HG02840 (cell line): ENCODE measurements around the gene BCAP31.
"Not testable (repeated sequence)": the region's sequence is repeated elsewhere in the genome, so short reads cannot be mapped to it uniquely, and the experiment has no call there.

Experiments
- ATAC-seq: cut with Tn5 transposase; IDR thresholded peaks from one replicate; pipeline ENCODE4 v1.9.1; 2021; ENCODE audit warnings: mild to moderate bottlenecking, moderate library complexity, moderate number of reproducible peaks; ENCODE audit not compliant: unreplicated experiment, low FRiP score

Gene BCAP31

GRCh38 chrX:153763298-153763932 is 39.2 kb upstream of the BCAP31 start:
- no peak for ATAC-seq

GRCh38 chrX:153762626-153763173 is 38.5 kb upstream of the BCAP31 start:
- ATAC-seq = no peak

GRCh38 chrX:153761863-153762262 is 37.7 kb upstream of the BCAP31 start:
- ATAC-seq = no peak

GRCh38 chrX:153755136-153755535 is 30.9 kb upstream of the BCAP31 start:
- ATAC-seq = no peak

- ATAC-seq = no peak
These were observed 26.1 kb upstream of the BCAP31 start for GRCh38 chrX:153750127-153750774.

- ATAC-seq = not testable (repeated sequence)
These were observed 24.8 kb upstream of the BCAP31 start for GRCh38 chrX:153749017-153749416.

GRCh38 chrX:153746991-153747390 is 22.8 kb upstream of the BCAP31 start:
- not testable (repeated sequence) for ATAC-seq

GRCh38 chrX:153746359-153746758 is 22.2 kb upstream of the BCAP31 start:
- ATAC-seq = no peak

GRCh38 chrX:153745067-153745433 is 20.9 kb upstream of the BCAP31 start:
- ATAC-seq = not testable (repeated sequence)

GRCh38 chrX:153744210-153745066 is 20.3 kb upstream of the BCAP31 start:
- ATAC-seq = no peak

GRCh38 chrX:153743468-153744209 is 19.5 kb upstream of the BCAP31 start:
- ATAC-seq = not testable (repeated sequence)

- not testable (repeated sequence) for ATAC-seq
These were observed 18.7 kb upstream of the BCAP31 start for GRCh38 chrX:153742796-153743467.

GRCh38 chrX:153742111-153742510 is 17.9 kb upstream of the BCAP31 start:
- not testable (repeated sequence) for ATAC-seq

GRCh38 chrX:153741446-153741845 is 17.3 kb upstream of the BCAP31 start:
- no peak for ATAC-seq

GRCh38 chrX:153740631-153741222 is 16.5 kb upstream of the BCAP31 start:
- ATAC-seq = no peak

GRCh38 chrX:153739754-153740486 is 15.7 kb upstream of the BCAP31 start:
- ATAC-seq = no peak

GRCh38 chrX:153738056-153738605 is 13.9 kb upstream of the BCAP31 start:
- ATAC-seq = no peak

- ATAC-seq = no peak
These were observed 12.8 kb upstream of the BCAP31 start for GRCh38 chrX:153736871-153737441.
